GM18505 (cell line): Measurements from ENCODE around the gene CTU2.
A peak's percentile ranks its signal among the peaks of the same experiment; 100 is the strongest.
"Not testable (repeated sequence)": the region's sequence is repeated elsewhere in the genome, so short reads cannot be mapped to it uniquely, and the experiment has no call there.

Experiments
- ATAC-seq: cut with Tn5 transposase; IDR thresholded peaks from one replicate; pipeline ENCODE4 v1.9.1; 2021; ENCODE audit not compliant: unreplicated experiment
- POLR2A ChIP-seq: IDR thresholded peaks from 4 replicates; pipeline ENCODE4 v1.6.1; 2011; ENCODE audit warnings: borderline replicate concordance; ENCODE audit not compliant: insufficient read depth, insufficient read length; ENCODE audit errors: extremely low read depth

CTU2 gene

DNA sequence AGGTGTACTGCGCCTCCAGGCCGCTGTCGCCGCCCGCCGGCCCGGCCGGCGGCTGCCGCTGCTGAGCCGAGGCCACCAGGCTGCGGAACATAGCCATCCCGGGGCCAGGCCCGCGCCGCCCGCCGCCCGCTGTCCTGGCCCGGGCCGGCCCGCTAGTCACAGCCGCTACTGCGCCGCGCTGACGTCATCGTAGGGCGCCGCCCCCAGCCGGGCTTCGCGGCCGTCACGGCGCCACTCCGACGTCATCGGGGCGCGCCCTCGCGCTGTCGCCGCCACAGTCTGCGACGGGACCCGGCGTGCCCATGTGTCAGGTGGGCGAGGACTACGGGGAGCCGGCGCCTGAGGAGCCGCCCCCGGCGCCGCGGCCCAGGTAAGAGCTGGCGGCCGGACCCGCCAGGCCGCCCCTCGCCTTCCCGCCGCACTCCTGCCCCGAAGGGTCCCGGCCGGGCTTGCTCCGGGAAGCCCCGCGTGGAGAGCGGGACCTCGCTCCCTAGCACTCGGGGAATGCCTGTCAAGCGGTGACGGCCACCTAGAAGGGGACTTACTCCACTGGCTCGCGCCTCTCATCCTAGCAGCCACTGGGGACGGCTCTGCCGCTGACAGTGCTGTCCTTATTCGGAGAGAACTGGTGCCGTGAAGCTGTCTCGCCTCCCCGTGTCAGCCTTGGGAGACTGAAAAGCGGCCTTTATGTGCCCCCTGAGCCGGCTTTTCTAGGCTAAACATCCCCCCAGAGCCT is at the start of gene CTU2, which contains the start of gene RNF166:
Gene CTU2, plus strand, starts transcription at position 275 of the 736 bp plus-strand sequence. Its CDS starts 28 bp downstream, at position 303.
Gene RNF166, minus strand, starts transcription at position 180 of the 736 bp plus-strand sequence. Its CDS starts 83 bp downstream, at position 97.
- ATAC-seq: peak; percentile 62
- TF ChIP-seq POLR2A: peak; percentile 70

DNA sequence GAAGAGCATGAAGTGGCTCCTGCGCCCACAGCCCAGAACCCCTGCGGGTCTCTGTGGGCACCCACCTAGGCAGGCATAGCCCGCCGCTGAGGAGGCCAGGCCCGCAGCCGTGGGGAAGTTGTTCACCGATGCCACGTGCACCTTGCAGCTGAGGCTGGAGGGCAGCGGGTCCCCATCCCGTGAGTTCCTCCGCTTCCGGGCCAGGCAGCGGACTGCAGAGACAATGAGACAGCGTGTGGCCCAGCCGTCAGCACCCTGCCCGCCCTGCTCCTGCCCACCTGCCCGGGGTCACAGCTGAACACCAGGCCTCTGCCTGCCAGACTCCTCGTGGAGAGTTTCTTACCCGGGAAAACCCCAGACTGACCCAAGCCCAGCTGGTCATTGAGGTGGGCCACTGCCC is 48.9 kb upstream of the CTU2 start:
- ATAC-seq: no peak
- no peak for TF ChIP-seq POLR2A

DNA sequence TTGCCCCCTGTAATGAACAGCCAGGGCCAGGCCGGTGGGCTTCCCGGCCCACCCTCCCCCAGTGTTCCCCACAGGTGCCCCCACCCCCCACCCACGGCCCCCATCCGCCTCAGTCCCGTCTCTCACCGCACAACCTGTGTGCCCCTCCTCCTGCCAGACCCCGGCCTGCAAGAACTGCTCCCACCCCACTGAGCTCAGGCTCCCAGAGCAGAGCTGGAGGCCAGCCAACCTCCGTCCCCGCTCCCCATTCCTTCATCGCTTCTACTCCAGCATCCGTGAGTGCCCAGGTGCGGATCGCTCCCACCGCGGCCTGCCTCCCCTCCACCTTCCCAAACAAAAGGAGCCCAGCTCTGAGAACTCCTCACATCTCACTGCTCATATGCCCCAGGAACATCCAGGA is 47.6 kb upstream of the CTU2 start:
- no peak for ATAC-seq
- no peak for TF ChIP-seq POLR2A

DNA sequence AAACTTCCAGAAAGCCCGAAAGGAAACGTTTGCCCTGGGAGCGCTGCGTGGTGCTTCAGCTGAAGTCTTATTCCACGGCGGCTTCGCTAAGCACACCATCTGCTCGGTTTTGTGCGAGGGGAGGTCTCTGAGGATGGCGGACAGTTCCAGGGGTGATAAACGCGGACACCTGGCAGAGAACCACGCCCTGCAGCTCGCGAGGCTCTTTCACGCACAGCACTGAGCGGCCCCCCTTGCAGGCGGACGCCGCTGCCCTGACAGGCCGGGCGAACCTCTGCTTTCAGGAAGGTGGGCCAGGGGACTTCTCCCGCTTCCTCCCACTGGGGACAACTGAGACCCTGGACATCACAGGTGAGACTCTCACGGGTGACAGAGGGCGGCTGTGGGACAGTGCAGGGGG is 47.1 kb upstream of the CTU2 start:
- ATAC-seq: no peak
- no peak for TF ChIP-seq POLR2A

DNA sequence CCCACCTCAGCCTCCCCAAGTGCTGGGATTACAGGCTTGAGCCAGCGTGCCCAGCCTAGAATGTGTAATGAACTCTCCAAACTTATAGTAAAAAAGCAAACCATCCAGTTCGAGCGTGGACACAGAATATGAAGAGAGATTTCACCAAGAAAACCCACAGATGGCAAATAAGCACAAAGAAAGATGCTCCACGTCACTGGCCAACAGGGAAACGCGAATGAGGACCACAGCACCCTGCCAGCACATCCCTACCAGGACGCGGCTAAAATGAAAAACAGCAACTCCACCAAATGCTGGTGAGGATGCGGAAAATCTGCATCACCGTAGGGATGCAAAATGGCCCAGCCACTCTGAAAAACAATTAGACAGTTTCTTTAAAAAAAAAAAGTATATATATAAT is 44.8 kb upstream of the CTU2 start:
- TF ChIP-seq POLR2A: no peak
- ATAC-seq: no peak

DNA sequence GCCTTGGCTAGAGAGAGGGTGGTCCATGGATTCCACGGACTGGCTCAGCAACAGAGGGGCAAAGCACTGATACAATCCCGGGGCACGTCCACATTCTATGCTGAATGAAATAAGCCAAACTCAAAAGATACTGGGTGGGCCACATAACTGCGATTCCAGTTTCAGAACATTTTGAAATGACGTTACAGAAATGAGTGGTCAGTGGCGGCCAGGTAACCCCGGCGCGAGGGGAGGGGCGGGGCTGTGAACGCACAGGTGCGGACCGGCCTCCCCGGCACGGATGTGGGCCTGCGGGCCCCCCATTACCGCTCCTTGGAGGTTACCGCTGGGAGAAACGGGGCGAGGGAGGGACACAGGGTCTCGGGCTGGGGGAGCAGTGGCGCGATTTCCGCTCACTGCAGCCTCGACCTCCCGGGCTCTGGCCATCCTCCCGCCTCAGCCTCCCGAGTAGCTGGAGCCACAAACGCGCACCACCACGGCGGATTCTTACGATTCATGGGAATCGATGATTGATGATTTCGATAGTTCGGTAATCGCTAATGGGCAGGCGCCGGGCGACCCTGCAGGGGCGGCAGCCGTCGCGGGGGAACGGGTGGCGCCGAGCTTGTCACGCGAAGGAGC is 44.0 kb upstream of the CTU2 start:
- peak; percentile 5 for ATAC-seq
- TF ChIP-seq POLR2A: no peak

DNA sequence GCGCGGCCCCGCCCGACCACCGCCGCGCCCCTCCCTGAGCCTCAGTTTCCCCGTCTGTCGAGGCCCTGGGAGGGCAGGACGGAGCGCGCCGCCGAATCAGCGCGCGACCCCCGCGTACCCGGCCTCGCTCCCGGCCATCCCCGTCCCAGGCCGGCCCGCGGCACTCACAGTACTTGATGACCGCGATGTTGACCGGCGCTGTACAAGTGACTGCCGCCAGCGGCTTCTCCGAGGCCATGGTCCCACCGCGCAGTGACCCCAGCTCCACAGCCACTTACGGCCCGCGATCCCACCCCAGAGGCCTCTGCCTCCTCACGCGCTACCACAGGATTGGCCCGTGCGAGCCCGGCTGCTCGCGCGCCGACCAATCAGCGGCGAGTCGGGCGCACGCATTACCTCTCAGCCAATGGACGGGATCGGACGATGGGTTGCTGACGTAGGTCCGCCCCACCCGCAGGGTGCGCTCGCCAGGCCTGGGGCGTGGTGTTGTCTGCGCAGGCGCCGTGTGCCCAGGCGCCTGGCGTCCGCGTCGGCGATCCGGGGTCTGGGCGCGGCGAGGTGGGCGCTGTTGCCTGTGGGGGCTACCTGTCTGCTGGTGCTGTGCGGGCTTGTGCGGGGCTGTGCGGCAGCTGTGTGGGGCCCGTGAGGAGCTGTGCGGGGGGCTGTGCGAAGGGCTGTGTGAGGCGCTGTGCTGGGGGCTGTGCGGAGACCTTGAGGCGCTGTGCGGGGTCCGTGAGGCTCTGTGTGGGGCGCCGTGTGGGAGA is 43.3 kb upstream of the CTU2 start, which contains the start of gene MVD:
Gene MVD, minus strand, starts transcription at position 249 of the 764 bp plus-strand sequence. Its CDS starts 11 bp downstream, at position 238.
- TF ChIP-seq POLR2A: peak; percentile 89
- ATAC-seq: peak; percentile 96

DNA sequence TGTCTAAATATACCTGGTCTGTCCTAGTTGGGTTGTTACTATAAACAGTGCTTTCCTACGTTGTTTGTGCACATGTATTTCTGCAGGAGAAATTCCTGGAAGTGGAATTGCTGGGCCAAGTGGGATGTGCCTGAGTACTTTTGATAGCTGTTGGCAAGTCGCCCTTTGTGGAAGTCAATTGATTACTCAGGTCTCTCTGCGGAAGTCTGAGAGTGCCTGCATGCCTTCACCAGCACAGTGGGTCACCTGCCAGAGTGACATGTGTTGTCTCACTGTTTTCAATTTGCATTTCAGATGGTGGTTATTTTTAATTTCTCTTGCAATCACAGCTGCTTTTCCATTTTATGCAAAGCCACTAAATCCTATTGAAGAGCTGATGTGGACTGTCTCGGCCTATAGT is 41.2 kb upstream of the CTU2 start:
- no peak for ATAC-seq
- no peak for TF ChIP-seq POLR2A

DNA sequence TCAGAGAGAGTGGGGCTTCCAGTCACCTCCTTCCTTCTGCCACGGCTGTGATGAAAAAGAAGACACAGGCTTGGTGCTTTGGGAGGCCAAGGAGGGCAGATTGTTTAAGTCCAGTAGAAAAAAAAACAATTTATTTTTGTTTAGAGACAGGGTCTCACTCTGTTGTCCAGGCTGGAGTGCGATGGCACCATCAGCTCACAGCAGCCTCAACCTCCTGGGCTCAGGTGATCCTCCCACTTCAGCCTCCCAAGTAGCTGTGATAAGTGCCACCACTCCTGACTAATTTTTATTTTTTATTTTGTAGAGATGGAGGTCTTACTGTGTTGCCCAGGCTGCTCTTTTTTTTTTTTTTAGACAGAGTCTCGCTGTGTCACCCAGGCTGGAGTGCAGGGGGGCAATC is 40.7 kb upstream of the CTU2 start:
- no peak for ATAC-seq
- TF ChIP-seq POLR2A: no peak

DNA sequence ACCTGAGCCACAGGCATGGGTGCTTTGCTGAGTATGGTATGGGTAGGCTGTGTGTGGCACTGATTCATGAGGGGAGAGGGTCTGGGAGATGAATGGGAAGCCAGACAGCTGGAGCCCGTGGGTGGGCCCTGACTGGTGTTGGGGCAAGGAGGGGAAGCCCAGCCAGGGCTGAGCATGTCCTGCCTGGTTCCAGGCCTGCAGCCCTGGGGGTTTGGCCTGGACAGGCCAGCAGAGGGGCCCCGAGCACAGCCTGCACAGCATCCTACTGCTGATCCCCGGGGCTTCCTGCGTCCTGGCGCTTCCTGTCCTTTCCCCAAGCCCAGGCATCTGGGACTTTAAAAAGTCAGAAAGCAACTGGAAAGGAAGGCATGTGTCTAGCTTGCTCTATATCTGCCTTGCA is 38.8 kb upstream of the CTU2 start:
- ATAC-seq: no peak
- no peak for TF ChIP-seq POLR2A

DNA sequence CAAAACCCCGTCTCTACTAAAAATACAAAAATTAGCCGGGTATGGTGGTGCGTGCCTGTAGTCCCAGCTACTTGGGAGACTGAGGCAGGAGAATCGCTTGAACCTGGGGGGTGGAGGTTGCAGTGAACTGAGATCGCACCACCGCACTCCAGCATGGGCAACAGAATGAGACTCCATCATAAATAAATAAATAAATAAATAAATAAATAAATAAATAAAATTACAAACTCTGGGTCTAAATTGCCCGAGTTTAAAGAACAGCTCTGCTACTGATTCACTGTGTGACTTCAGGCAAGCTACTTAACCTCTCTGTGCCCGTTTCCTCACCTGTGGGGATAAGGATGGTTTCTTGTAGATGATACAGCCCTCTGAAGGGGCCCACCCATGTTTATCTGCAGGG is 36.8 kb upstream of the CTU2 start:
- ATAC-seq: not testable (repeated sequence)

DNA sequence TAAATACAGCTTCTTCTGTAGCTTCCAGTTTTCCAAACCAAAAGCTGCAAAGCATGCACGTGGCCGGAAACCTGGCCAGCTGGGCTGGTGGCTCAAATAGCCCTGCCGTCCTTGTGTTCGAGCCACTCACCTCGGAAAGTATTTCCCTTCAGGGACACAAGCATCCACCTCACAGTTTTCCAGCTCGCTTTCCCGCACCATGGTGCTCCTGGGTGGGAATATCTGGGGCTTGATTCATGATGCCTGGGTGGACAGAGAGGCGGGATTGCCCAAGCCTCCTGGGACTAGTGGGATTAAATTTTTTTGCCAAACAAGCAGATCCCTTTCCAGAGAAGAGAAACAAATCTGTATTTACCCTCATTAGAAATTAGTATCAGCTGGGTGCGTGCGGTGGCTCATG is 36.3 kb upstream of the CTU2 start:
- no peak for TF ChIP-seq POLR2A
- no peak for ATAC-seq

DNA sequence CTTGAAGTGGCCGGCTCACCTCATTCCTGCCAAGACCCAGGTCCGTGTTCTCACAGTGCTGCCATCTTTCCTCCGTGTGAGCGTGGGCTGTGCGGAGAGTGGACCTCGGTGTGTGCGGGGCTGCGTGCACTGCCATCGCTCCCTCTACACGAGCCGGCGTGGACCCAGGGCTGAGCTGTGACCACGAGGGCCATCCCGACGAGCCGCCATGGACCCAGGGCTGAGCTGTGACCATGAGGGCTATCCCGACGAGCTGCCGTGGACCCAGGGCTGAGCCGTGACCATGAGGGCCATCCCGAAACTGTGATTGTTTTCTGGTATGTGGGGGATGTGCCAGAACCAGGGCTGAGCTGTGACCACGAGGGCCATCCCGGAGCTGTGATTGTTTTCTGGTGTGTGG is 34.5 kb upstream of the CTU2 start:
- TF ChIP-seq POLR2A: no peak
- ATAC-seq: no peak

DNA sequence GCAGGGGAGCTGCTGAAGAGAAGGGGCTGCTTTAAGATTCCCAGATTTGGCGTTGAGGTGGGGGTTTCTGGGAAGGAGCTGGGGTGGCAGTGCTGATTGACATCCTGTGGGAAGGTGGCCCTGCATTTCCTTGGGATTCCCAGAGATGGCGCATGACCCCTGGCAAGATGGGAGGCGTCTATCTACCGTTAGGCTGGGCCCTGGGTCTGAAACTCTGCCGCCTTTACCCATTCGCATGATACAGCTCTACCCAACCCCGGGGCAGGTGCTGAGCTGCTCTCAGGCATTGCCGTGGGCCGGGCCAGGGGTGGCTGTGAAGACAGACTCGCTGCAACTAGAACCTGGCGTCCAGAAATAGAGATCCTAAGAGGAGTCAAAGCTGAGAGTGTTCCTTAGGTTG is 33.5 kb upstream of the CTU2 start:
- no peak for TF ChIP-seq POLR2A
- no peak for ATAC-seq

DNA sequence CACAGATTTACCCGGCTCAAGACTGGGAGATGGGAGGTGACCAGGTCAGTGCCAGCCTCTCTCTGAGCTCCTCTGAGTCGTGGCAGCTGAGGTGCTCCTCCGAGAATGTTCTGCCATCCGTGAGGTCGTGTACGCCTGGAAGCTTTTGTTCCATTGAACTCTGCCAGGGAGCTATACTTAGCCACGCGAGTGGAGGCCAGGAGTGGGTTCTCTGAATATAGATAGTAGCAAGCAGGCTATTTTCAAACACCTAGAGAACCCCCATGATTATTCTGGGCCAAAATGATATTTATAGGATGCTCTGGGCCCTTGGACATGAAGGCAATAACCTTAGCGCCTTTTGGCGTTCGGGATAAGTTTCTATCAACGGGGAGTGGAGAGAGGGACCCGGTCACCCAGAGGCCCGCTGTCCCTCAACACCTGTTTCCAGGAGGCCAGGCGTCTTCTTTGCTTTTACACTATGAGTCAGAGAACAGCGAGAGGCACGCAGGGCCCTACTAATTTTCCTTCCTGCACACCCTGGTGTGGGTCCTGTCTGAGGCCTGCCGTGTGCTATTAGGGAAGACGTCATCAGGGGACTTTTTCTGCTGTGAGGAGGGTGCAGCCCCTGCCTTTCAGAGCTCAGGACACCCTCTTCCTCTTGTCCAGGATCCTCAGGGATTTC is 32.5 kb upstream of the CTU2 start:
- TF ChIP-seq POLR2A: no peak
- no peak for ATAC-seq
